Measurements from ENCODE around the gene FERMT1.
A peak's percentile ranks its signal among the peaks of the same experiment; 100 is the strongest.

FERMT1 gene

DNA sequence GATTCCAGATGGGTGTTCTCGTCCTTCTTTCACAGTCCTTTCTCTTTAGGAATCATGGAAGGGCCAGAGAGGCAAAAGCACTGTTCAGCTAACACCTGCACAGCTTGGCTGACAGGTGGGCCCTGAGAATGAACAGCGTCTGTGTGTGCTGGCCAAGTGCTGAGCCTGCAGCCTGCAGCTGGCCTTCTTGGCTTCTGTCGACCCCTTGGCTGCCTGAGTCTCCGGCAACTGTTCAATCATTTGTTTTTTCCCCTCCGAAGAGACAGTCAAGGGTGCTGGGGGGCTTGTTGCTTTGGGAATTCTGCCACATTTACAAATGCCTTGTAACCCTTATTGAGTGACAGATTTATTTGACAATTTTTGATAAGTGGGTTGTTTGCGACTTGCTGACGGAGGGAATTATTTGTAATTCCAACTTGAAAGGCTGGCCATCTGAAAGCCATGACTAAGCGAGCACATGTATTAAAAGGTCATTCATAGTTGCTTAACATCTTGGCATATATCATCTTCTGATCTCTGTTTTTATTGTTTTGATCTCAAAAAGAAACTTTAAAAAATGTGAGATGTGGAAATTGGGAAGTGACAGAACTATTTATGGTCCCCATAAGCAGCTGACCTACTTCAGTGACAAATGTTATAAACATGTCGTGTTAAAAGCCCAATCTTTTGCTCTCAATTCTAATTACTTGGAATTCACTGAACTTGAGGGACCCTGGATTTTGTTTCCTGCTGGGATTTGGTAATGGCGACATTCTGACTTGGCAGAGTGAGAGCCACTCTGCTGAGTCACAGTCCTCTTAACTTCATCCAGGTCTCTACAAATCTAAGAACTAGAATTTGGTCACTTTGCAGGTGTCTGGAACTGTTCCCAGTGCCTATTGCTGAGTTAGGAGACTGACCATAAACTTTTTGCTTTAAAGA lies 41.9 kb upstream of the FERMT1 start:
- H3K9me2 ChIP-seq (replicated peaks; ENCODE audit: insufficient read depth, low read length), result no peaks in the 10 kb centered on the region
- H3K36me3 ChIP-seq (ENCODE audit: low read length), result no peaks in the 10 kb centered on the region
- no peaks in the 10 kb centered on the region for H3K27me3 ChIP-seq (ENCODE audit: low read length)
- H3K4me2 ChIP-seq (ENCODE audit: low read depth, low read length, poor library complexity, severe bottlenecking), result no peak overlapping the region
- no peak overlapping the region for H3K4me3 ChIP-seq (ENCODE audit: insufficient read depth, low read length, poor library complexity, severe bottlenecking)
- no peaks in the 10 kb centered on the region for H3K9me3 ChIP-seq (ENCODE audit: insufficient read depth, low read length)
- H2AFZ ChIP-seq (ENCODE audit: low read depth, low read length, severe bottlenecking), result no peak overlapping the region
- TF ChIP-seq, protein P1, sequence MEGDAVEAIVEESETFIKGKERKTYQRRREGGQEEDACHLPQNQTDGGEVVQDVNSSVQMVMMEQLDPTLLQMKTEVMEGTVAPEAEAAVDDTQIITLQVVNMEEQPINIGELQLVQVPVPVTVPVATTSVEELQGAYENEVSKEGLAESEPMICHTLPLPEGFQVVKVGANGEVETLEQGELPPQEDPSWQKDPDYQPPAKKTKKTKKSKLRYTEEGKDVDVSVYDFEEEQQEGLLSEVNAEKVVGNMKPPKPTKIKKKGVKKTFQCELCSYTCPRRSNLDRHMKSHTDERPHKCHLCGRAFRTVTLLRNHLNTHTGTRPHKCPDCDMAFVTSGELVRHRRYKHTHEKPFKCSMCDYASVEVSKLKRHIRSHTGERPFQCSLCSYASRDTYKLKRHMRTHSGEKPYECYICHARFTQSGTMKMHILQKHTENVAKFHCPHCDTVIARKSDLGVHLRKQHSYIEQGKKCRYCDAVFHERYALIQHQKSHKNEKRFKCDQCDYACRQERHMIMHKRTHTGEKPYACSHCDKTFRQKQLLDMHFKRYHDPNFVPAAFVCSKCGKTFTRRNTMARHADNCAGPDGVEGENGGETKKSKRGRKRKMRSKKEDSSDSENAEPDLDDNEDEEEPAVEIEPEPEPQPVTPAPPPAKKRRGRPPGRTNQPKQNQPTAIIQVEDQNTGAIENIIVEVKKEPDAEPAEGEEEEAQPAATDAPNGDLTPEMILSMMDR (IDR thresholded peaks at IDR 0.05; ENCODE audit: insufficient read depth, low read length, poor library complexity, severe bottlenecking), result no peak
- TF ChIP-seq EZH2phosphoT487 (conservative IDR thresholded peaks at IDR 0.05; ENCODE audit: low read length), result no peak
- H3K27ac ChIP-seq (ENCODE audit: low read depth, low read length), result no peak overlapping the region
- no peak overlapping the region for H3K9ac ChIP-seq (ENCODE audit: low read length)
- no peaks in the 10 kb centered on the region for H3F3A ChIP-seq (ENCODE audit: insufficient read depth)
- no peaks in the 10 kb centered on the region for H4K20me1 ChIP-seq (ENCODE audit: low read depth, low read length)
- no peaks in the 10 kb centered on the region for H3K79me2 ChIP-seq (ENCODE audit: insufficient read depth, low read length)

DNA sequence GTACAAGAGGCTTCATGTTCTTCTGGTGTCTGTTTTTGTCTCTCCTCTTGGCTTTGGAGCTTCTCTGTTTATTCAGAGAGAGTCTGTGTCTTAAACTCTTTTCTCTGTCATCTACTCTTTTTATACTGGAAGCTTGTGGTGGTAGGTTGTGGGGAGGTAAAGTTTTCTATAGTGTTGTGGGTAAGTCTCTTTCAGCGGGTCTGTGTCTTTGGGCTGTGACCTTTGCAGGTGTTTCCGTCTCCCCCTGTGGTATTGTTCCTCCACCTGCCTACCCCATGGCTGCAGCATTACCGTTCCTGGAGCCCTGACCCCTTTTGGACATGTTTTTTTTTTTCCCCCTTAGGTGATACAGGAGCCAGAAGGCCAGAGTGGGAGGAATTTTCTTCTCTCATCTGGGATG lies 37.9 kb upstream of the FERMT1 start:
- H4K20me1 ChIP-seq (ENCODE audit: low read depth, low read length), result no peaks in the 10 kb centered on the region
- no peaks in the 10 kb centered on the region for H3K9me3 ChIP-seq (ENCODE audit: insufficient read depth, low read length)
- H3K9me2 ChIP-seq (replicated peaks; ENCODE audit: insufficient read depth, low read length), result no peaks in the 10 kb centered on the region
- no peaks in the 10 kb centered on the region for H3K79me2 ChIP-seq (ENCODE audit: insufficient read depth, low read length)
- H3F3A ChIP-seq (ENCODE audit: insufficient read depth), result no peaks in the 10 kb centered on the region
- H3K9ac ChIP-seq (ENCODE audit: low read length), result no peak overlapping the region
- no peaks in the 10 kb centered on the region for H3K36me3 ChIP-seq (ENCODE audit: low read length)
- no peak overlapping the region for H3K4me3 ChIP-seq (ENCODE audit: insufficient read depth, low read length, poor library complexity, severe bottlenecking)
- no peak for TF ChIP-seq EZH2phosphoT487 (conservative IDR thresholded peaks at IDR 0.05; ENCODE audit: low read length)
- H3K27me3 ChIP-seq (ENCODE audit: low read length), result no peaks in the 10 kb centered on the region
- H2AFZ ChIP-seq (ENCODE audit: low read depth, low read length, severe bottlenecking), result no peak overlapping the region
- H3K27ac ChIP-seq (ENCODE audit: low read depth, low read length), result no peak overlapping the region
- no peak overlapping the region for H3K4me2 ChIP-seq (ENCODE audit: low read depth, low read length, poor library complexity, severe bottlenecking)

DNA sequence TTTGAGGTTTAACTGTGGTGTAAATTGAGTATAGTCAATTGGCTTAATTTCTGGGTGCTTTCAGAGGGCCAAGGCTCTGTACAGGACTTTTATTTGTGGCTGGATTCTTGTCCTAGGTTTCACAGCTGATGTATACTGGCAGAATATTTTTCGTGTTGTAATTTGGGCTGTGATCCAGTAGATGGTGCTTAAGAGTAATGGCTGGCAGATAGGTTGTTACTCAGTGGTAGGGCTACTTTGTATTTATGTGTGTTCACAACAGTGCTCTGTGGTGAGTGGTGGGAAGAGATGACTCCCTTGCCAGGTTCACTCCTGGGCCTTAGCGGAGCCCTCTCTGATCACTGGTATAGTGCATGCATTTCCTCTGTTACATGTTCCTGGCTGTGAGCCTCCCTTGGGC lies 34.5 kb upstream of the FERMT1 start:
- Histone ChIP-seq H3K27me3 (ENCODE audit: low read length) (no peaks in the 10 kb centered on the region), H3K27ac (ENCODE audit: low read depth, low read length) (no peak overlapping the region), H3K36me3 (ENCODE audit: low read length) (no peaks in the 10 kb centered on the region), H3K4me2 (ENCODE audit: low read depth, low read length, poor library complexity, severe bottlenecking) (no peak overlapping the region), H3K9ac (ENCODE audit: low read length) (no peak overlapping the region), H3K9me2 (replicated peaks; ENCODE audit: insufficient read depth, low read length) (no peaks in the 10 kb centered on the region), H2AFZ (ENCODE audit: low read depth, low read length, severe bottlenecking) (no peak overlapping the region), H3K79me2 (ENCODE audit: insufficient read depth, low read length) (no peaks in the 10 kb centered on the region), H3F3A (ENCODE audit: insufficient read depth) (no peaks in the 10 kb centered on the region), H4K20me1 (ENCODE audit: low read depth, low read length) (no peaks in the 10 kb centered on the region), H3K4me3 (ENCODE audit: insufficient read depth, low read length, poor library complexity, severe bottlenecking) (no peak overlapping the region), H3K9me3 (ENCODE audit: insufficient read depth, low read length) (no peaks in the 10 kb centered on the region)
- TF ChIP-seq, protein P1 (IDR thresholded peaks at IDR 0.05; ENCODE audit: insufficient read depth, low read length, poor library complexity, severe bottlenecking), result peak; percentile 36
- TF ChIP-seq EZH2phosphoT487 (conservative IDR thresholded peaks at IDR 0.05; ENCODE audit: low read length), result no peak

DNA sequence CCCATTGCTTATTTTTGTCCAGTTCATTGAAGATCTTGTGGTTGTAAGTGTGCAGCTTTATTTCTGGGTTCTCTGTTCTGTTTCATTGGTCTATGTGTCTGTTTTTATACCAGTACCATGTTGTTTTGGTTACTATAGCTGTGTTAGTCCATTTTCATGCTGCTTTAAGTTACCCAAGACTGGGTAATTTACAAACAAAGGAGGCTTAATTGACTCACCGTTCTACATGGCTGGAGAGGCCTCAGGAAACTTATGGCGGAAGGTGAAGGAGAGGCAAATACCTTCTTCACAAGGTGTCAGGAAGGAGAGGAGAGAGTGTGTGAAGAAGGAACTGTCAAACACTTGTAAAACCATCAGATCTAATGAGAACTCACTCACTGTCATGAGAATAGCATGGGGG lies 29.9 kb upstream of the FERMT1 start:
- Histone ChIP-seq H4K20me1 (ENCODE audit: low read depth, low read length) (no peaks in the 10 kb centered on the region), H2AFZ (ENCODE audit: low read depth, low read length, severe bottlenecking) (no peak overlapping the region), H3K27ac (ENCODE audit: low read depth, low read length) (no peak overlapping the region), H3F3A (ENCODE audit: insufficient read depth) (no peaks in the 10 kb centered on the region), H3K9me3 (ENCODE audit: insufficient read depth, low read length) (no peaks in the 10 kb centered on the region), H3K27me3 (ENCODE audit: low read length) (0 out of 2 replicates have a peak, but pooled peaks cover 3% of the 10 kb centered on the region), H3K4me3 (ENCODE audit: insufficient read depth, low read length, poor library complexity, severe bottlenecking) (no peak overlapping the region), H3K36me3 (ENCODE audit: low read length) (no peaks in the 10 kb centered on the region), H3K9ac (ENCODE audit: low read length) (no peak overlapping the region), H3K79me2 (ENCODE audit: insufficient read depth, low read length) (no peaks in the 10 kb centered on the region), H3K4me2 (ENCODE audit: low read depth, low read length, poor library complexity, severe bottlenecking) (no peak overlapping the region), H3K9me2 (replicated peaks; ENCODE audit: insufficient read depth, low read length) (no peaks in the 10 kb centered on the region)
- TF ChIP-seq EZH2phosphoT487 (conservative IDR thresholded peaks at IDR 0.05; ENCODE audit: low read length), result no peak
- TF ChIP-seq, protein P1 (IDR thresholded peaks at IDR 0.05; ENCODE audit: insufficient read depth, low read length, poor library complexity, severe bottlenecking), result no peak
